ELR (cell line): ENCODE results near the gene FBXO17.
A peak's percentile ranks its signal among the peaks of the same experiment; 100 is the strongest.
"Not testable (repeated sequence)": the region's sequence is repeated elsewhere in the genome, so short reads cannot be mapped to it uniquely, and the experiment has no call there.

Source experiments
- DNase-seq: peaks from one replicate; pipeline ENCODE4 v3.0.0-alpha.2; 2015; ENCODE audit warnings: low read depth

Gene FBXO17

GRCh38 chr19:38980583-38981374 is 5.2 kb upstream of the FBXO17 start:
- DNase-seq: no peak

- no peak for DNase-seq
Measured at GRCh38 chr19:38979812-38980211, 4.3 kb upstream of the FBXO17 start.

GRCh38 chr19:38978326-38978689 is 2.8 kb upstream of the FBXO17 start:
- DNase-seq: no peak

- DNase-seq: peak; percentile 68
Measured at GRCh38 chr19:38977445-38978325, 2.1 kb upstream of the FBXO17 start.

- DNase-seq: peak; percentile 45
Measured at GRCh38 chr19:38975861-38976271, 324 bp upstream of the FBXO17 start.

- DNase-seq: peak; percentile 34
Measured at GRCh38 chr19:38974624-38975213, 823 bp downstream of the FBXO17 start.

GRCh38 chr19:38971672-38972071 is 3.9 kb downstream of the FBXO17 start:
- DNase-seq: peak; percentile 10

GRCh38 chr19:38970664-38971532 is 4.6 kb downstream of the FBXO17 start:
- DNase-seq: peak; percentile 11

- DNase-seq: not testable (repeated sequence)
Measured at GRCh38 chr19:38966149-38966548, 9.4 kb downstream of the FBXO17 start.

- no peak for DNase-seq
Measured at GRCh38 chr19:38964738-38965137, 10.8 kb downstream of the FBXO17 start.

- DNase-seq: no peak
Measured at GRCh38 chr19:38959618-38960017, 15.9 kb downstream of the FBXO17 start.

GRCh38 chr19:38958301-38958700 is 17.2 kb downstream of the FBXO17 start:
- no peak for DNase-seq

- no peak for DNase-seq
Measured at GRCh38 chr19:38956264-38956663, 19.3 kb downstream of the FBXO17 start.

- no peak for DNase-seq
Measured at GRCh38 chr19:38953677-38954076, 21.9 kb downstream of the FBXO17 start.

GRCh38 chr19:38952395-38953165 is 23.0 kb downstream of the FBXO17 start:
- peak; percentile 29 for DNase-seq

GRCh38 chr19:38951187-38951586 is 24.4 kb downstream of the FBXO17 start:
- no peak for DNase-seq

- DNase-seq: peak; percentile 22
Measured at GRCh38 chr19:38949580-38950367, 25.8 kb downstream of the FBXO17 start.

GRCh38 chr19:38946229-38947010 is 29.1 kb downstream of the FBXO17 start:
- no peak for DNase-seq

GRCh38 chr19:38945562-38946228 is 29.8 kb downstream of the FBXO17 start:
- DNase-seq: peak; percentile 9
